Stimulated activated CD8-positive, alpha-beta memory T cell treated with anti-CD3 and anti-CD28 coated beads, Interleukin-4, amount 100 ng/mL, for 48 hours (primary cell): ENCODE measurements around the gene TGM5.
A peak's percentile ranks its signal among the peaks of the same experiment; 100 is the strongest.

Source experiments
- DNase-seq: peaks from one replicate; pipeline ENCODE4 v3.0.0-alpha.2; 2020

Gene TGM5

GRCh38 chr15:43189296-43189695 is 77.4 kb downstream of the TGM5 start:
- no peak for DNase-seq

GRCh38 chr15:43187544-43188155 is 79.1 kb downstream of the TGM5 start:
- DNase-seq: no peak

DNA sequence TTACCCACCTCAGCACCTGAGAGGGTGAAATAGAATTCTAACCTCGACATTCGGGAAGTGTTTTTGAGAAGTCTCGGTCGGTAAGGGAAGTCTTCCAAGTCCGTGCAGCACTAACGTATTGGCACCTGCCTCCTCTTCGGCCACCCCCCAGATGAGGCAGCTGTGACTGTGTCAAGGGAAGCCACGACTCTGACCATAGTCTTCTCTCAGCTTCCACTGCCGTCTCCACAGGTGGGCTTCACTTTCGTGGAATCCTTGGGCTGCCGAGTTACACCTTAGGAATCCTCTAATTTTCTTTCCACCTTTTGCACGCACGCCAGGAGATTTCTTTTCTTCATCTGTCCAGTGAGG is 80.8 kb downstream of the TGM5 start:
- no peak for DNase-seq

GRCh38 chr15:43185157-43186002 is 81.3 kb downstream of the TGM5 start, which contains the start of gene CCNDBP1:
Gene CCNDBP1, plus strand, starts transcription at chr15:43185403. Its CDS starts 96 bp downstream, at chr15:43185499.
- peak; percentile 96 for DNase-seq

DNA sequence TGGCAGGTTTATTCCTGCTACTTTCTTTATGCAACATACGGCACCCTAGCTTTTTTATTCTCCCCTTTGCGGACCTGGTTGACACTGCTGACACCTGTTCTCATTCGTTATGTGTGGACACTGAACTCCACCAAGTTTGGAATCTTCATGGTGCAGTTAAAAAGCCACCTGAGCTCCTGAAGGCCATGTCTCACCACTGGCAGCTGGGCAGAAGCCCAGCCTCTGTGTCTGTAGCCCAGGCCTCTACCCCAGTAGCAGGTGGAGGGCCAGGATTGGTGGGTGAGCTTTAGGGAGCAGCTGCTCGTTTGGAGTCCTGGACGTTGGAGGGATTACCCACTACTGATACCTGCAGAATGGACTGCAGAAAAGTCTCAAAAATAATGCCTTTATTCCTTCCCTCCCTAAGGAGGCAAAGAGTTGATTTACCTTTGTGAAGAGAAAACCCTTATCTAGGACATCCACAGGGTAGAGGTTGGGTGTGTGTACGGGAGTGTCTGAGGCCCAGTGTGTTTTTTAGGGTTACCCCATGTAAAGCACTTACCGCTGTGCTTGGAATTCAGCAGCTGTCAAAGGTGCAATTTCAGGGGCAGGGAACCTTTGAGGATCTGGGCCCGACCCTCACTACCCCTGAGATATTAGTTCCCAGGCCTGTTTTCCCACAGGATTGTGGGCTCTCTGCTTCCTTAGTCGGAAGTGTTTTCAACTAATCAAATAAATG is 82.2 kb downstream of the TGM5 start:
- DNase-seq: no peak

GRCh38 chr15:43183270-43183669 is 83.5 kb downstream of the TGM5 start:
- no peak for DNase-seq
